B cell (primary cell): ENCODE results near the gene DPH6.

ENCODE experiments used
- EZH2 ChIP-seq: IDR thresholded peaks from 2 replicates; pipeline ENCODE4 v1.6.1; 2012; ENCODE audit warnings: borderline replicate concordance, low read depth, mild to moderate bottlenecking, moderate library complexity, low read length; ENCODE audit not compliant: insufficient read depth, poor library complexity, severe bottlenecking
- TF ChIP-seq, protein P1 (sequence below): fragments of 200-600 bp; IDR thresholded peaks from one replicate; pipeline ENCODE4 v1.8.0; 2022; ENCODE audit warnings: antibody characterized with exemption, mild to moderate bottlenecking

DNA sequence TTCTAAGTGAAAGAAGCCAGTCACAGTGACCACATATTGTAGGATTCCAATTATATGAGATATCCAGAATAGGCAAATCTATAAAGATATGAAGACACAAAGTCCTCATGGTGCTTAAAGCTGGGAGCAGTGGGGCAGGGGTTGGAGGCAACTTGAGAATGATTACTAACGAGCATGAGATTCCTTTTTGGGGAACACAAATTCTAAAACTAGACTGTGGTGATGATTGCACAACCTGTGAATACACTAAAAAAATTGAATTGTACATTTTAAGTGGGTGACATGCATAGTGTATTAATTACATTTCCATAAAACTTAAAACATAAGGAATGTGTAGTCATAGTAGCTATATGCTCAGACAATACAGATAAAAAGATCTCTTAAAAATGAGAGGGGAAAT, 103.2 kb downstream of the DPH6 start:
- TF ChIP-seq, protein P1, sequence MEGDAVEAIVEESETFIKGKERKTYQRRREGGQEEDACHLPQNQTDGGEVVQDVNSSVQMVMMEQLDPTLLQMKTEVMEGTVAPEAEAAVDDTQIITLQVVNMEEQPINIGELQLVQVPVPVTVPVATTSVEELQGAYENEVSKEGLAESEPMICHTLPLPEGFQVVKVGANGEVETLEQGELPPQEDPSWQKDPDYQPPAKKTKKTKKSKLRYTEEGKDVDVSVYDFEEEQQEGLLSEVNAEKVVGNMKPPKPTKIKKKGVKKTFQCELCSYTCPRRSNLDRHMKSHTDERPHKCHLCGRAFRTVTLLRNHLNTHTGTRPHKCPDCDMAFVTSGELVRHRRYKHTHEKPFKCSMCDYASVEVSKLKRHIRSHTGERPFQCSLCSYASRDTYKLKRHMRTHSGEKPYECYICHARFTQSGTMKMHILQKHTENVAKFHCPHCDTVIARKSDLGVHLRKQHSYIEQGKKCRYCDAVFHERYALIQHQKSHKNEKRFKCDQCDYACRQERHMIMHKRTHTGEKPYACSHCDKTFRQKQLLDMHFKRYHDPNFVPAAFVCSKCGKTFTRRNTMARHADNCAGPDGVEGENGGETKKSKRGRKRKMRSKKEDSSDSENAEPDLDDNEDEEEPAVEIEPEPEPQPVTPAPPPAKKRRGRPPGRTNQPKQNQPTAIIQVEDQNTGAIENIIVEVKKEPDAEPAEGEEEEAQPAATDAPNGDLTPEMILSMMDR: no peak
- TF ChIP-seq EZH2: no peak
